HG03469 (cell line): Measurements from ENCODE around the gene MYCL.

Experiments
- ATAC-seq: cut with Tn5 transposase; IDR thresholded peaks from one replicate; pipeline ENCODE4 v1.9.1; 2021; ENCODE audit warnings: mild to moderate bottlenecking, moderate library complexity, moderate number of reproducible peaks; ENCODE audit not compliant: unreplicated experiment

The MYCL gene

GRCh38 chr1:39901714-39902459 lies at the start of gene MYCL:
Gene MYCL (minus strand): TSS chr1:39901917. CDS start chr1:39901434, 483 bp downstream.
- ATAC-seq: peak; percentile 57

GRCh38 chr1:39949891-39950290 lies 48.2 kb upstream of the MYCL start:
- no peak for ATAC-seq

GRCh38 chr1:39947260-39947659 lies 45.5 kb upstream of the MYCL start:
- ATAC-seq: no peak

GRCh38 chr1:39946216-39946615 lies 44.5 kb upstream of the MYCL start:
- no peak for ATAC-seq

- no peak for ATAC-seq
Measured at GRCh38 chr1:39944410-39945112, 42.8 kb upstream of the MYCL start.

GRCh38 chr1:39943471-39944290 lies 42.0 kb upstream of the MYCL start:
- ATAC-seq: no peak

GRCh38 chr1:39940980-39941871 lies 39.5 kb upstream of the MYCL start:
- ATAC-seq: no peak

- no peak for ATAC-seq
Measured at GRCh38 chr1:39940253-39940652, 38.5 kb upstream of the MYCL start.

GRCh38 chr1:39938856-39939255 lies 37.1 kb upstream of the MYCL start:
- no peak for ATAC-seq

GRCh38 chr1:39936724-39937491 lies 35.2 kb upstream of the MYCL start:
- no peak for ATAC-seq

- ATAC-seq: no peak
Measured at GRCh38 chr1:39933956-39934941, 32.5 kb upstream of the MYCL start.

- ATAC-seq: no peak
Measured at GRCh38 chr1:39928809-39929587, 27.3 kb upstream of the MYCL start.

- no peak for ATAC-seq
Measured at GRCh38 chr1:39927538-39927937, 25.8 kb upstream of the MYCL start.

GRCh38 chr1:39926820-39927219 lies 25.1 kb upstream of the MYCL start:
- no peak for ATAC-seq

GRCh38 chr1:39926343-39926793 lies 24.7 kb upstream of the MYCL start:
- ATAC-seq: no peak

GRCh38 chr1:39925721-39926342 lies 24.1 kb upstream of the MYCL start:
- no peak for ATAC-seq

- ATAC-seq: no peak
Measured at GRCh38 chr1:39922251-39922688, 20.6 kb upstream of the MYCL start.
